GM12878 (cell line): Measurements from ENCODE around the gene NPM1. TPM values are rescaled to one million over a fixed set of nuclear protein-coding genes. Genes with fewer than 3 reads are reported as not detected.

Experiments
- BRCA1 ChIP-seq: IDR thresholded peaks from 2 replicates; pipeline ENCODE4 v1.6.1; 2011; ENCODE audit warnings: low read depth, low read length, improper control_type of control experiment
- CUX1 ChIP-seq: IDR thresholded peaks from 2 replicates; pipeline ENCODE4 v1.6.1; 2012; ENCODE audit warnings: improper control_type of control experiment, low read depth, low read length; ENCODE audit not compliant: insufficient replicate concordance
- ELK1 ChIP-seq: IDR thresholded peaks from 2 replicates; pipeline ENCODE4 v1.6.1; 2012; ENCODE audit warnings: low read depth, low read length, improper control_type of control experiment
- ETV6 ChIP-seq, 2 experiments: fragments of 450-650 bp in 1 of 2; IDR thresholded peaks in 1 of 2; conservative IDR thresholded peaks in 1 of 2; 2 replicates each; pipeline ENCODE4 v1.6.1; 2014; ENCODE audit warnings: antibody characterized with exemption in 1 of 2, borderline replicate concordance in 1 of 2, low read depth in 1 of 2, mild to moderate bottlenecking in 1 of 2, moderate library complexity in 1 of 2
- MYC ChIP-seq: IDR thresholded peaks from 2 replicates; pipeline ENCODE4 v1.6.1; 2011; ENCODE audit warnings: mild to moderate bottlenecking, low read length, moderate library complexity, inconsistent platforms; ENCODE audit not compliant: insufficient read depth, insufficient replicate concordance, insufficient read length, severe bottlenecking
- NBN ChIP-seq: fragments of 450-650 bp; IDR thresholded peaks from 2 replicates; pipeline ENCODE4 v1.6.1; 2016
- POLR2AphosphoS5 ChIP-seq: IDR thresholded peaks from 2 replicates; pipeline ENCODE4 v1.6.1; 2011; ENCODE audit warnings: mild to moderate bottlenecking, low read length, inconsistent platforms
- REST ChIP-seq: IDR thresholded peaks from 2 replicates; pipeline ENCODE4 v1.6.1; 2012; ENCODE audit warnings: mild to moderate bottlenecking, low read depth, low read length
- SIX5 ChIP-seq: IDR thresholded peaks from 2 replicates; pipeline ENCODE4 v1.6.1; 2011; ENCODE audit warnings: mild to moderate bottlenecking, low read depth, low read length, moderate library complexity; ENCODE audit not compliant: severe bottlenecking
- SKIL ChIP-seq: fragments of 450-650 bp; IDR thresholded peaks from 2 replicates; pipeline ENCODE4 v1.6.1; 2017; ENCODE audit warnings: mild to moderate bottlenecking, low read depth, inconsistent platforms; ENCODE audit not compliant: poor library complexity, severe bottlenecking
- SMAD5 ChIP-seq: IDR thresholded peaks from 2 replicates; pipeline ENCODE4 v1.6.1; 2016; ENCODE audit warnings: antibody characterized with exemption, low read depth
- SP1 ChIP-seq: IDR thresholded peaks from one replicate; pipeline ENCODE4 v1.6.1; 2011; ENCODE audit warnings: low read depth, low read length
- SUZ12 ChIP-seq: fragments of 200-600 bp; sonication (generic); IDR thresholded peaks from one replicate; pipeline ENCODE4 v1.6.1; 2018; ENCODE audit warnings: antibody characterized with exemption, mild to moderate bottlenecking; ENCODE audit not compliant: unreplicated experiment
- TCF7 ChIP-seq: IDR thresholded peaks from 2 replicates; pipeline ENCODE4 v1.6.1; 2014; ENCODE audit warnings: antibody characterized with exemption, borderline replicate concordance
- ZSCAN29 ChIP-seq: fragments of 450-650 bp; IDR thresholded peaks from 2 replicates; pipeline ENCODE4 v1.6.1; 2017; ENCODE audit warnings: mild to moderate bottlenecking, moderate library complexity
- polyA plus RNA-seq, 11 experiments: library from polyadenylated mRNA; depleted of rRNA in 4 of 11; unstranded in 6 of 11; stranded (reverse) in 5 of 11; fragments of >200 nt; fragmentation: Nextera tagmentation in 4 of 11; fragmentation: Illumina TruSeq in 1 of 11; extraction: Ambion mirVana in 4 of 11; extraction: Trizol in 1 of 11; gene quantifications; 1 replicate in 1 of 11; 2 replicates in 10 of 11; pipeline versions ENCODE4 v1.2.1 to v1.2.3, GENCODE V29; 2011 to 2016; ENCODE audit warnings: inconsistent platforms in 2 of 11, missing spikeins in 2 of 11, low read depth in 1 of 11
- total RNA-seq, 4 experiments: library from RNA; depleted of rRNA in 3 of 4; stranded (reverse); fragments of >200 nt in 3 of 4; fragmentation: Illumina TruSeq in 1 of 4; extraction: Trizol in 1 of 4; gene quantifications; 2 replicates each; pipeline versions ENCODE4 v1.2.1 to v1.2.3, GENCODE V29; 2013 to 2021

NPM1 gene
- total and polyA plus RNA-seq, 10 of the 15 experiments (the other 5 are each of a cell fraction or from before 2014, with no cell fraction given), result 1,843 to 5,466 (median 2,866) TPM

GRCh38 chr5:171387970-171388815, 544 bp downstream of the NPM1 start (continued):
- no peak for TF ChIP-seq BRCA1
- peak; percentile 94 for TF ChIP-seq POLR2AphosphoS5
- no peak for TF ChIP-seq TCF7
- 0 out of 2 replicates have a peak, but pooled peaks have one; percentile 20 for TF ChIP-seq REST
- TF ChIP-seq SP1, result peak; percentile 42
- TF ChIP-seq SKIL, result no peak
- TF ChIP-seq SIX5, result no peak
- no peak; the same call in 1 of the 2 replicates for TF ChIP-seq SMAD5
- no peak; the same call in 1 of the 2 replicates for TF ChIP-seq ELK1
- TF ChIP-seq MYC, result peak; percentile 100
- TF ChIP-seq CUX1, result no peak
- no peak for TF ChIP-seq SUZ12
- TF ChIP-seq ZSCAN29, result no peak
- TF ChIP-seq ETV6 (conservative IDR thresholded peaks at IDR 0.05 in 1 of 2, IDR thresholded peaks at IDR 0.05 in 1 of 2; ENCODE audit: borderline replicate concordance in 1 of 2, low read depth in 1 of 2), result no peak
- 0 out of 2 replicates have a peak, but pooled peaks have one; percentile 42 for TF ChIP-seq NBN
